ENCODE results near the gene PLAAT1.

PLAAT1 gene

DNA sequence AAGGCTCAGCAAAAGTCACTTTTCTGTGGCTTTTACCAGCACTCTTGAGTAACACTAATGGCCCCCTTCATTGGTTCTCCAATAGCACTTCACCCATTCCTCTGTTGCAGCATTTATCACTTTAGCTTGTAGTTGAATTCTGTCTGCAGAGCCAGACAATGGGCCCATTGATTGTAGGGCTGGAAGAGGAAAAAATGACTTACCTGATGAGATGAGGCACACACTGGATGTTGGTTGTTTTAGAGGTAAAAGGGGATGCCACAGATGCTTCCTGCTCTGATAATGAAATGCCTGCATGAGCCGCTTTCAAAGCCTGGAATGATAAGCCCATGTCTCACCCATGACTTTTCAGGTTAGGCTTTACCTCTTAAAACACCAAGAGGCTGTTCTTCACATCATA, 64.3 kb downstream of the PLAAT1 start:
- TF ChIP-seq, protein P1, sequence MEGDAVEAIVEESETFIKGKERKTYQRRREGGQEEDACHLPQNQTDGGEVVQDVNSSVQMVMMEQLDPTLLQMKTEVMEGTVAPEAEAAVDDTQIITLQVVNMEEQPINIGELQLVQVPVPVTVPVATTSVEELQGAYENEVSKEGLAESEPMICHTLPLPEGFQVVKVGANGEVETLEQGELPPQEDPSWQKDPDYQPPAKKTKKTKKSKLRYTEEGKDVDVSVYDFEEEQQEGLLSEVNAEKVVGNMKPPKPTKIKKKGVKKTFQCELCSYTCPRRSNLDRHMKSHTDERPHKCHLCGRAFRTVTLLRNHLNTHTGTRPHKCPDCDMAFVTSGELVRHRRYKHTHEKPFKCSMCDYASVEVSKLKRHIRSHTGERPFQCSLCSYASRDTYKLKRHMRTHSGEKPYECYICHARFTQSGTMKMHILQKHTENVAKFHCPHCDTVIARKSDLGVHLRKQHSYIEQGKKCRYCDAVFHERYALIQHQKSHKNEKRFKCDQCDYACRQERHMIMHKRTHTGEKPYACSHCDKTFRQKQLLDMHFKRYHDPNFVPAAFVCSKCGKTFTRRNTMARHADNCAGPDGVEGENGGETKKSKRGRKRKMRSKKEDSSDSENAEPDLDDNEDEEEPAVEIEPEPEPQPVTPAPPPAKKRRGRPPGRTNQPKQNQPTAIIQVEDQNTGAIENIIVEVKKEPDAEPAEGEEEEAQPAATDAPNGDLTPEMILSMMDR (IDR thresholded peaks at IDR 0.05; ENCODE audit: borderline replicate concordance, control extremely low read depth, extremely low read depth, insufficient read depth, missing control alignments), result no peak
- DNase-seq (ENCODE audit: low spot score), result no peak
- in situ Hi-C loops (cut with MboI; ENCODE audit: low sequenced_read_pairs, unreplicated experiment), result no loop called here

DNA sequence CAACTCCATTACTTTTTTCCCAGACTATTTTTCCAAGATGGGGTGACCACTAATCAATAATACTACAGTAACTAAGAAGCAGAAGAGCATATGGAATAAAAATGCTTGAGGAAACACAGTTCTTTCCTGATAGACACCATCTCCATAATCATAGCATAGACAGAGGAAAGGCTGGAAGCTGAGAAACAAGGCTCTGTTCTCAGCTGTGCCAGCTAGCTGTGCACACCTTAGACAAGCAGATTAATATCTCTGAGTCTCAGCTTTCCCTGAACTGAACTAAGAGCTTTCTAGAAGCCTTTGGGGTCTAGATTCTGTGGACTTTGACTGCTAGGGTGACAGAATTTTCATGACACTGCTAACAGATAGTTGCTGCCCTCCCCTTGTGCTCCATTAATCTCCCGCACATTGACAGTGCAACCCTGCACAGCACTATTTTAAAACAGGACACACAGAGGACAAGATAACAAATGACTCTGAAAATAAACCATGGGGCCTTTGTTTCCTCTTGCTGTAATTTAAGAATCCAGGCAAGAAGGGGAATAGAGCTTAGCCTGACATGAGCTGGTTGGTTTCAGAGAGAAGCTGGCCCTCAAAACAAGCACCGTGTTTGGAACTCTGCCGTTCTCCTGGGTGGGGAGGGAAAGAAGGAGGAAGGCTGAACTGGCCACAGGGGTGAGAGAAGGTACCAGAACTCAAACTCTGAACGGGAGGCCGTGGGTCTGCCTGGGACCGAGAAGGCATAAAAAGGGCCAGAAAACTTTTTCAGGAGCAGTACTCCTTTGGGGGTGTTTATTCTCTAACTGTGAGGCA, 70.1 kb downstream of the PLAAT1 start:
- no peak for DNase-seq (ENCODE audit: low spot score)
- TF ChIP-seq, protein P1 (IDR thresholded peaks at IDR 0.05; ENCODE audit: borderline replicate concordance, control extremely low read depth, extremely low read depth, insufficient read depth, missing control alignments), result no peak
- in situ Hi-C loops (cut with MboI; ENCODE audit: low sequenced_read_pairs, unreplicated experiment), result no loop called here

DNA sequence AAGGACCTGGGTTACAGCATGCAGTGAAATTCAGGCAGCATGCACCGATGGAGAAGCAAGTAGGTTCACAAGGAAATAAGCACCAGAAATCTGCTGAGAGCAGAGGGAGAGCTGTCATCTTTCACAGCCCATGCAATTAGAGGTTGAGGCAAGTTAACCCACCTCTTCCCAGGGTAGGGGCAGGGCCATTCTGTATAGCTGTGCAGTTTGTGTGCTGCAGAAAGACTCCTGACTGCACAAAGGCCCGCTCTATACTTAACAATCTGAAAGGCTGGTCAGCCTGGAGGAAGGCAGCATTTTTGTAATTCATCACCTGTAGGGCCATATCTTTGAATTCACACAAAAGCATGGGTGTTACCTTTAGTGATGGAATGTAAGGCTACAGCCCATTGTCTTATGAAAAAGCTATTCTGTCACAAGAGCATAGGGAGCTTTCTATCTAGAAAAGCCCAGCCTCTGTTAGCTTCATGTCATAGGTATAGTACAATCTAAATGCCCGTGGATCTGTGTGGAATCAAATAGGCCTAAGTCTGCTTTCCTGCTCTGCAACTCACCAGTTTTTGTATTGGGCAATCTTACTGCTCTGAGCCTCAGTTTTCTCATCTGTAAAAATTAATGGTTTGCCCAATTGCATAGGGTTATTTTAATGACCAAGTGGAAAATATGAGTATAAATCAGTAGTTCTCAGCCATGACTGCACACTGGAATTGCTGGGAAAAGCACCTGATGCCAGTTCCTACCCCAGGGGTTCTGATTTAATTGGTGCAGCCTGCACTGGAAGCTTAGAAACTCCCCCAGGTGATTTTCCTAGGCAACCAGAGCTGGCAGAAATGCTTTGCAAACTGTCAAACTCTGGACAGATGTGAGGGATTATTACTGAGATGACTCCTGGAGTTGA, 72.3 kb downstream of the PLAAT1 start:
- TF ChIP-seq, protein P1 (IDR thresholded peaks at IDR 0.05; ENCODE audit: borderline replicate concordance, control extremely low read depth, extremely low read depth, insufficient read depth, missing control alignments), result no peak
- in situ Hi-C loops (cut with MboI; ENCODE audit: low sequenced_read_pairs, unreplicated experiment), result no loop called here
- DNase-seq (ENCODE audit: low spot score), result no peak

DNA sequence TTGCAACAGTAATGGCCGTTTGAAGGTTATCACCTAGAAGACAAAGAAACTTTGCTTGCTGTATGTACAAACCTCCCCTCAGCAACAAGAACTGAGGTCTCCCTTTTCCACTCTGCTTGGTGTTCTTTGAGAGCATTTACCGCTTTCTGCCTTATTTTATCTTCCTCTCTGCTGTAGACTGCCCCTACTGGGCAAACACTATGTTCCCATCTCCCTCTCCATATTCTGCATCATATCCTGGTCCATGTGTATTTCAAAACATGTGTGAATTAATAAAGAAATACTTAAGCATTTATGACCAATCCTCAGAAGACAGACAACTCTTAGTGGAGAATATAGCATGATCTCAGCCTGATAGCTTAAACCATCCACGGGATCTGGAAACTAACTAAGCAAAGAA, 73.1 kb downstream of the PLAAT1 start:
- TF ChIP-seq, protein P1 (IDR thresholded peaks at IDR 0.05; ENCODE audit: borderline replicate concordance, control extremely low read depth, extremely low read depth, insufficient read depth, missing control alignments), result no peak
- no peak for DNase-seq (ENCODE audit: low spot score)
- in situ Hi-C loops (cut with MboI; ENCODE audit: low sequenced_read_pairs, unreplicated experiment), result no loop called here

DNA sequence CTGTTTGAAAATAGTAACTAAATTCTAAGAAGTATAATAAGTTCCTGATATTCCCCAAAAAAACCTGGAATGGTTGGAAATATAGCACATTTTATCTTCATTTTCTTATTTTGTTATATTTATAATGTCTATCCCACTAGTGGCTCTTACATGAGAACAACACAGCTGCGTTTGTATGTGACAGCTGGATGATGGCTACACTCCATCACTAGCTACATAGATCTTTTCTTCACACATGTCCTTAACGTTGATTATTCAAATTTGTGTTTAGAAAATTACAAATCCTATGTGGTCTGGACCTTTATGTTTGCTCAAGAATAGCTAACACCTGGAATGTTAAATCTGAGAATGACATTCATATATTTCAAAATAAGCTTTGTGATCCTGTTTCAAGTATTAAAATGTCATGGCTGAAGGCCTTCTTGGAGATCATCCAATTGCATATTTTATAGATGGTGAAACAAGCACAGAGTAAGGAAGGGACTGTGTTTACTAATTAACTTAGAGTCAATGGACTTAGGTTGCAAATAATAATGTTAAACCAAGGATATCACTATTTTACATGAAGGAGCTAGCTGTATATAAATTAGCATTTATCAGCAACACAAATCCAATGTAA, 76.8 kb downstream of the PLAAT1 start:
- no peak for DNase-seq (ENCODE audit: low spot score)
- TF ChIP-seq, protein P1 (IDR thresholded peaks at IDR 0.05; ENCODE audit: borderline replicate concordance, control extremely low read depth, extremely low read depth, insufficient read depth, missing control alignments), result no peak
- in situ Hi-C loops (cut with MboI; ENCODE audit: low sequenced_read_pairs, unreplicated experiment), result no loop called here

Measured in GM13976 (cell line).